Chondrocyte (in vitro differentiated cells): ENCODE results near the gene RMND5B. TPM values are rescaled to one million over a fixed set of nuclear protein-coding genes. Genes with fewer than 3 reads are reported as not detected.

Source experiments
- DNase-seq: peaks from one replicate; pipeline ENCODE4 v3.0.0; 2021; ENCODE audit warnings: mixed read lengths, low spot score
- H3K27ac Mint-ChIP-seq: one replicate; pipeline ENCODE4 v1.8.0; 2021; ENCODE audit warnings: mild to moderate bottlenecking, moderate library complexity, mixed read lengths; ENCODE audit not compliant: unreplicated experiment
- H3K27me3 Mint-ChIP-seq: 2 replicates; pipeline ENCODE4 v1.8.0; 2021; ENCODE audit warnings: low read depth, mixed read lengths
- H3K36me3 Mint-ChIP-seq: 2 replicates; pipeline ENCODE4 v1.8.0; 2021; ENCODE audit warnings: low read depth, mixed read lengths
- H3K4me1 Mint-ChIP-seq: 2 replicates; pipeline ENCODE4 v1.8.0; 2021; ENCODE audit warnings: low read depth, mild to moderate bottlenecking, mixed read lengths
- H3K4me3 Mint-ChIP-seq: one replicate; pipeline ENCODE4 v1.8.0; 2021; ENCODE audit warnings: mild to moderate bottlenecking, moderate library complexity, mixed read lengths; ENCODE audit not compliant: unreplicated experiment
- H3K9me3 Mint-ChIP-seq: 2 replicates; pipeline ENCODE4 v1.8.0; 2021; ENCODE audit warnings: low read depth, mixed read lengths
- total RNA-seq: library from RNA; stranded (reverse); gene quantifications from 3 replicates; pipeline ENCODE4 v1.2.1, GENCODE V29; 2021
- TF ChIP-seq, protein P1 (sequence below): fragments of 200-600 bp; sonication (generic); IDR thresholded peaks from 2 replicates; pipeline ENCODE4 v1.5.0; 2021; ENCODE audit warnings: antibody characterized with exemption, mild to moderate bottlenecking, moderate library complexity

RMND5B gene
- total RNA-seq, 1 donor from 2014 or later, result 26.8 TPM

DNA sequence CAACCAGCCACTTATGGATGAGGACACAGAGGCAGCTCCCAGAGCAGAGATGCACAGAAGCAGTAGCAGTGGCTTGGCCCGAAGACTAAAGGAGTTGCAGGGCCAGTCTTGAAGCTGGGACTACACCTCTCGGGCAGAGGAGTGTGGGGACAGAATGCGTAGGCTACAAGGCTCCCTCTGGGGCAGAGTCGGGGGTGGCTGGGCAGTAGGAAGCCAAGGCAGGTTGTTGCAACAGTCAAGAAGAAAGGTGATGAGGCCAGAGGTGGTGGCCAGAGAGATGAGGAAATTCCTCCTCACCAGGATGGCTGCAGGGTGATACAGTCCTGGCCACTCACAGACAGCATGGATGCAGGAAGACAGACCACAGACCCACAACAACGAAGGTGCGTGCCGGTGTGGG lies 22.4 kb upstream of the RMND5B start:
- Mint-ChIP-seq H3K27me3 (no peaks in the 10 kb centered on the region), H3K36me3 (no peaks in the 10 kb centered on the region), H3K4me1 (peaks cover 7% of the 10 kb centered on the region), H3K4me3 (no peak overlapping the region), H3K9me3 (no peaks in the 10 kb centered on the region), H3K27ac (no peak overlapping the region)
- DNase-seq, result no peak
- TF ChIP-seq, protein P1, sequence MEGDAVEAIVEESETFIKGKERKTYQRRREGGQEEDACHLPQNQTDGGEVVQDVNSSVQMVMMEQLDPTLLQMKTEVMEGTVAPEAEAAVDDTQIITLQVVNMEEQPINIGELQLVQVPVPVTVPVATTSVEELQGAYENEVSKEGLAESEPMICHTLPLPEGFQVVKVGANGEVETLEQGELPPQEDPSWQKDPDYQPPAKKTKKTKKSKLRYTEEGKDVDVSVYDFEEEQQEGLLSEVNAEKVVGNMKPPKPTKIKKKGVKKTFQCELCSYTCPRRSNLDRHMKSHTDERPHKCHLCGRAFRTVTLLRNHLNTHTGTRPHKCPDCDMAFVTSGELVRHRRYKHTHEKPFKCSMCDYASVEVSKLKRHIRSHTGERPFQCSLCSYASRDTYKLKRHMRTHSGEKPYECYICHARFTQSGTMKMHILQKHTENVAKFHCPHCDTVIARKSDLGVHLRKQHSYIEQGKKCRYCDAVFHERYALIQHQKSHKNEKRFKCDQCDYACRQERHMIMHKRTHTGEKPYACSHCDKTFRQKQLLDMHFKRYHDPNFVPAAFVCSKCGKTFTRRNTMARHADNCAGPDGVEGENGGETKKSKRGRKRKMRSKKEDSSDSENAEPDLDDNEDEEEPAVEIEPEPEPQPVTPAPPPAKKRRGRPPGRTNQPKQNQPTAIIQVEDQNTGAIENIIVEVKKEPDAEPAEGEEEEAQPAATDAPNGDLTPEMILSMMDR, result no peak

DNA sequence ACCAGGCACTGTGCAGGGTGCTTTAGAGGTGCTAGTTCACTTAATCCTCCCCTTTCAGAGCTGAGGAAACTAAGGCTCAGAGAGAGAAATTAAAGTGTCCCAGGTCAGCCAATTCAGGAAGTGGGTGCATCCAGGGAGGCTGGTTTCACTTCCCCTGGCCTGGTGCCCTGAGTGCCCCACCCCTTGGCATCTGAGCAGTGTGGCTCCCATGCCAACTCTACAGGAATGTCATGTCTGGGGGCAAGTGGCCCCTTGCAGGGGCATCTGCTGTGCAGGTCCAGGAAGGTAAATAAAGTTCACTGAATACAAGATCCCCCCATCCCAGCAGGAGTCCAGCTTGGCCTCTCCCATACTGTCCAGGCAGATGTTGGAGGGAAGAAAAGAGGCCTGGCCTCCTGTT lies 21.8 kb upstream of the RMND5B start:
- no peak overlapping the region for H3K4me3 Mint-ChIP-seq
- H3K27ac Mint-ChIP-seq, result no peak overlapping the region
- no peaks in the 10 kb centered on the region for H3K36me3 Mint-ChIP-seq
- TF ChIP-seq, protein P1, result no peak
- DNase-seq, result no peak
- H3K4me1 Mint-ChIP-seq, result peaks cover 7% of the 10 kb centered on the region
- no peaks in the 10 kb centered on the region for H3K9me3 Mint-ChIP-seq
- no peaks in the 10 kb centered on the region for H3K27me3 Mint-ChIP-seq

DNA sequence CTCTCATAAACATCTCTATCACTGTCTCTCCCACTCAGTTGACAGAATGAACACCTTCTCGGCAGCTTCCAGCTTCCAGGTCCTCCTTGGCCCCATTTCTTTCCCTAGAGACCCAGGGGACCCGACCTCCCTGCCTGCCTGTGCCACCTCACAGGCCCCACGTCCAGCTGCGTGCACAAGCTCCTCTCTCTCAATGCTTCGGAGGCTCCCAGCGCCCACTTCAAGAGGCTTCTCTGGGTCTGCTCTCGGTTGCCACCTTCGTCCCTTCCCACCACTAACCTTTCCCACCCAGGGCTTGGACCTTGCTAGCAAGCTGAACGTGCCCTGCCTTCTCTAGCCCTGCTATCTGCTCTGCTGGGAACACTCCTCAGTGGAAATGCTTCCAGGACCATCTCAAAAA lies 20.3 kb upstream of the RMND5B start:
- Mint-ChIP-seq H3K36me3 (no peaks in the 10 kb centered on the region), H3K9me3 (no peaks in the 10 kb centered on the region), H3K4me1 (peaks cover 16% of the 10 kb centered on the region), H3K4me3 (no peak overlapping the region), H3K27me3 (peaks cover 13% of the 10 kb centered on the region), H3K27ac (no peak overlapping the region)
- TF ChIP-seq, protein P1, result no peak
- DNase-seq, result no peak

DNA sequence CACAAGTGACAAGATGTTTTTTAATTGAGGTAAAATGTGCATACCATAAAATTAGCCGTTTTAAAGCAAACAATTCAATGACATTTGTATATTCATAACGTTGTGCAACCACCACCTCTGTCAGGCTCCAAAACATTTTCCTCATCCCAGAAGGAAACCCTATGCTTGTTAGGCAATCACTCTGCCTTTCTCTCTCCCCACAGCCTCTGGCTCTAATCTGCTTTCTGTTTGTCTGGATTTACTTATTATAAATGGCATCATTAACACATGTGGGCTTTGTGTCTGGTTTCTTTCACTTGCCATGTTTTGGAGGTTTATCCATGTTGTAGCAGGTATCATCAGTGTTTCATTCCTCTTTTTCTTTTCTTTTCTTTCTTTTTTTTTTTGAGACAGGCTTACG lies 18.9 kb upstream of the RMND5B start:
- peaks cover 18% of the 10 kb centered on the region for H3K4me1 Mint-ChIP-seq

DNA sequence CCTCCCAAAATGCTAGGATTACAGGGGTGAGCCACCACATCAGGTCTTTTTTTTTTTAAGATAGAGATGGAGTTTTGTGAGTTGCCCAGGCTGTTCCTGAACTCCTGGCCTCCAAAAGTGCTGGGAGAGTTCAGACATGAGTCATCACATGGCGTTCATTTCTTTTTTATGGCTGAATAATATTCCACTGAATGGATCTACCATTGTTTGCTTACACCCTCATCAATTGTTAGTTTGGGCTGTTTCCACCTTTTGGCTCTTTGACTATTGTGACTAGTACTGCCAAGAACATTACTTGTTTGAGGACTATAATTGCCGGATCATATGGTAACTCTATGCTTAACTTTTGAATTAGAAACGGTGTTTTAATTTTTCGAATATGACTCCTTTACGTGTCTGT lies 18.3 kb upstream of the RMND5B start:
- no peak overlapping the region for H3K27ac Mint-ChIP-seq
- peaks cover 18% of the 10 kb centered on the region for H3K4me1 Mint-ChIP-seq
- H3K27me3 Mint-ChIP-seq, result peaks cover 20% of the 10 kb centered on the region
- no peak for DNase-seq
- H3K36me3 Mint-ChIP-seq, result no peaks in the 10 kb centered on the region
- peak overlapping the region; percentile 72 for H3K4me3 Mint-ChIP-seq
- TF ChIP-seq, protein P1, result no peak
- no peaks in the 10 kb centered on the region for H3K9me3 Mint-ChIP-seq

More for the DNA sequence above, 18.9 kb upstream of the RMND5B start:
- Mint-ChIP-seq H3K9me3 (no peaks in the 10 kb centered on the region), H3K27ac (no peak overlapping the region), H3K27me3 (peaks cover 18% of the 10 kb centered on the region), H3K4me3 (no peak overlapping the region), H3K36me3 (no peaks in the 10 kb centered on the region)
- TF ChIP-seq, protein P1, result no peak
- DNase-seq, result no peak
